ENCODE measurements around the gene KIF3A. TPM values are rescaled to one million over a fixed set of nuclear protein-coding genes. Genes with fewer than 3 reads are reported as not detected.

Gene KIF3A
- total RNA-seq, 2 experiments from 2014 or later, result 16.8 to 19.3 TPM

- no peak overlapping the region for H3K4me3 Mint-ChIP-seq
- H3K9me3 Mint-ChIP-seq, result no peaks in the 10 kb centered on the region
- peaks cover 42% of the 10 kb centered on the region for H3K4me1 Mint-ChIP-seq
- peak overlapping the region; percentile 68 for H3K27ac Mint-ChIP-seq
- H3K27me3 Mint-ChIP-seq, result no peaks in the 10 kb centered on the region
- peak; percentile 46 for ATAC-seq (ENCODE audit: low read depth)
- POLR2A ChIA-PET, result no interaction called here
- DNase-seq, result no peak
- H3K36me3 Mint-ChIP-seq, result no peaks in the 10 kb centered on the region
These were observed 74.2 kb downstream of the KIF3A start for GRCh38 chr5:132662925-132663770.

GRCh38 chr5:132662004-132662401 lies 75.3 kb downstream of the KIF3A start:
- Mint-ChIP-seq H3K9me3 (no peaks in the 10 kb centered on the region), H3K36me3 (no peaks in the 10 kb centered on the region), H3K4me3 (no peak overlapping the region), H3K27me3 (no peaks in the 10 kb centered on the region), H3K4me1 (peaks cover 44% of the 10 kb centered on the region), H3K27ac (no peak overlapping the region)
- ATAC-seq (ENCODE audit: low read depth) (no peak), DNase-seq (no peak)
- POLR2A ChIA-PET, result no interaction called here

GRCh38 chr5:132661231-132662003 lies 75.9 kb downstream of the KIF3A start:
- no peaks in the 10 kb centered on the region for H3K9me3 Mint-ChIP-seq
- no peak for DNase-seq
- H3K27me3 Mint-ChIP-seq, result no peaks in the 10 kb centered on the region
- H3K27ac Mint-ChIP-seq, result peak overlapping the region; percentile 8
- POLR2A ChIA-PET, result no interaction called here
- no peak for ATAC-seq (ENCODE audit: low read depth)
- H3K4me1 Mint-ChIP-seq, result peaks cover 44% of the 10 kb centered on the region
- no peaks in the 10 kb centered on the region for H3K36me3 Mint-ChIP-seq
- no peak overlapping the region for H3K4me3 Mint-ChIP-seq

- peaks cover under 1% of the 10 kb centered on the region for H3K27me3 Mint-ChIP-seq
- H3K4me3 Mint-ChIP-seq, result no peak overlapping the region
- DNase-seq (no peak), ATAC-seq (ENCODE audit: low read depth) (no peak)
- no peak overlapping the region for H3K27ac Mint-ChIP-seq
- peaks cover 44% of the 10 kb centered on the region for H3K4me1 Mint-ChIP-seq
- POLR2A ChIA-PET, result no interaction called here
- no peaks in the 10 kb centered on the region for H3K36me3 Mint-ChIP-seq
- H3K9me3 Mint-ChIP-seq, result no peaks in the 10 kb centered on the region
These were observed 77.5 kb downstream of the KIF3A start for GRCh38 chr5:132659598-132660493.

GRCh38 chr5:132658381-132659302 lies 78.7 kb downstream of the KIF3A start:
- H3K4me3 Mint-ChIP-seq, result no peak overlapping the region
- H3K9me3 Mint-ChIP-seq, result no peaks in the 10 kb centered on the region
- ATAC-seq (ENCODE audit: low read depth) (no peak), DNase-seq (no peak)
- peaks cover 41% of the 10 kb centered on the region for H3K4me1 Mint-ChIP-seq
- POLR2A ChIA-PET, result interaction anchor here (0.9 to 1.3 kb wide), 2 partner anchors 18 to 29 kb away, joined by 3 to 4 read pairs; no protein-coding TSS in a partner anchor
- no peak overlapping the region for H3K27ac Mint-ChIP-seq
- no peaks in the 10 kb centered on the region for H3K36me3 Mint-ChIP-seq
- H3K27me3 Mint-ChIP-seq, result peaks cover 6% of the 10 kb centered on the region

- no peaks in the 10 kb centered on the region for H3K36me3 Mint-ChIP-seq
These were observed 79.5 kb downstream of the KIF3A start, which contains the start of gene IL13 for GRCh38 chr5:132657676-132658380. Gene IL13, plus strand, starts transcription at chr5:132658173. Its CDS starts 14 bp downstream, at chr5:132658187.

GRCh38 chr5:132656774-132657355 lies 80.5 kb downstream of the KIF3A start:
- POLR2A ChIA-PET, result interaction anchor here (0.7 kb wide), 1 partner anchor 14 kb away, joined by 3 read pairs; no protein-coding TSS in a partner anchor
- H3K36me3 Mint-ChIP-seq, result peaks cover 3% of the 10 kb centered on the region
- H3K4me3 Mint-ChIP-seq, result peak overlapping the region; percentile 78
- DNase-seq, result no peak
- peak; percentile 65 for ATAC-seq (ENCODE audit: low read depth)
- peak overlapping the region; percentile 85 for H3K27ac Mint-ChIP-seq
- H3K27me3 Mint-ChIP-seq, result peaks cover 7% of the 10 kb centered on the region
- H3K9me3 Mint-ChIP-seq, result peaks cover 1% of the 10 kb centered on the region
- peaks cover 29% of the 10 kb centered on the region for H3K4me1 Mint-ChIP-seq

More at GRCh38 chr5:132657676-132658380, 79.5 kb downstream of the KIF3A start, which contains the start of gene IL13:
- H3K4me1 Mint-ChIP-seq, result peaks cover 34% of the 10 kb centered on the region
- ATAC-seq (ENCODE audit: low read depth), result no peak
- peaks cover 7% of the 10 kb centered on the region for H3K27me3 Mint-ChIP-seq
- H3K27ac Mint-ChIP-seq, result peak within 1 kb of the TSS; percentile 85
- no peak for DNase-seq
- H3K4me3 Mint-ChIP-seq, result peak within 1 kb of the TSS; percentile 78
- H3K9me3 Mint-ChIP-seq, result no peaks in the 10 kb centered on the region
- POLR2A ChIA-PET, result interaction anchor here (0.7 to 1.3 kb wide), 3 partner anchors 15 to 30 kb away, joined by 3 to 4 read pairs (median 3); no protein-coding TSS in a partner anchor

- DNase-seq, result peak; percentile 73
- Mint-ChIP-seq H3K4me1 (peaks cover 25% of the 10 kb centered on the region), H3K9me3 (peaks cover 3% of the 10 kb centered on the region), H3K4me3 (peak overlapping the region; percentile 78), H3K36me3 (peaks cover 8% of the 10 kb centered on the region), H3K27me3 (peaks cover 7% of the 10 kb centered on the region), H3K27ac (peak overlapping the region; percentile 85)
- peak; percentile 49 for ATAC-seq (ENCODE audit: low read depth)
- POLR2A ChIA-PET, result no interaction called here
These were observed 81.2 kb downstream of the KIF3A start for GRCh38 chr5:132655821-132656773.

- no peak for ATAC-seq (ENCODE audit: low read depth)
- POLR2A ChIA-PET, result no interaction called here
These were observed 83.6 kb downstream of the KIF3A start for GRCh38 chr5:132653716-132654115.

GRCh38 chr5:132651838-132652469 lies 85.4 kb downstream of the KIF3A start:
- Mint-ChIP-seq H3K27ac (no peak overlapping the region), H3K36me3 (peaks cover 27% of the 10 kb centered on the region), H3K9me3 (peaks cover 20% of the 10 kb centered on the region), H3K4me1 (peaks cover 11% of the 10 kb centered on the region), H3K27me3 (peaks cover 7% of the 10 kb centered on the region), H3K4me3 (no peak overlapping the region)
- DNase-seq (no peak), ATAC-seq (ENCODE audit: low read depth) (no peak)
- POLR2A ChIA-PET, result no interaction called here

More at GRCh38 chr5:132653716-132654115, 83.6 kb downstream of the KIF3A start:
- H3K4me3 Mint-ChIP-seq, result no peak overlapping the region
- H3K36me3 Mint-ChIP-seq, result peaks cover 14% of the 10 kb centered on the region
- H3K9me3 Mint-ChIP-seq, result peaks cover 8% of the 10 kb centered on the region
- peaks cover 7% of the 10 kb centered on the region for H3K27me3 Mint-ChIP-seq
- H3K4me1 Mint-ChIP-seq, result peaks cover 19% of the 10 kb centered on the region
- DNase-seq, result no peak
- H3K27ac Mint-ChIP-seq, result no peak overlapping the region
